Endodermal cell (in vitro differentiated cells): ENCODE measurements around the gene GPSM1. TPM values are rescaled to one million over a fixed set of nuclear protein-coding genes. Genes with fewer than 3 reads are reported as not detected.

ENCODE experiments used
- DNase-seq: peaks from one replicate; pipeline ENCODE4 v3.0.0-alpha.2; 2017
- H3K27ac ChIP-seq: 2 replicates; pipeline ENCODE4 v1.5.1; 2013; ENCODE audit warnings: mild to moderate bottlenecking, low read depth, low read length, moderate library complexity
- H3K27me3 ChIP-seq: 2 replicates; pipeline ENCODE4 v1.6.1; 2013; ENCODE audit warnings: mild to moderate bottlenecking, low read length, moderate library complexity; ENCODE audit not compliant: insufficient read depth, control insufficient read depth, poor library complexity, severe bottlenecking
- H3K36me3 ChIP-seq: 2 replicates; pipeline ENCODE4 v1.7.0; 2013; ENCODE audit warnings: mild to moderate bottlenecking, low read length, moderate library complexity; ENCODE audit not compliant: control insufficient read depth, insufficient read depth
- H3K4me1 ChIP-seq: one replicate; pipeline ENCODE4 v1.7.0; 2013; ENCODE audit warnings: low read length; ENCODE audit not compliant: control insufficient read depth, insufficient read depth
- H3K4me3 ChIP-seq: 2 replicates; pipeline ENCODE4 v1.5.1; 2013; ENCODE audit warnings: mild to moderate bottlenecking, low read length, moderate library complexity
- H3K9ac ChIP-seq: 2 replicates; pipeline ENCODE4 v1.6.1; 2013; ENCODE audit warnings: mild to moderate bottlenecking, low read length, moderate library complexity; ENCODE audit not compliant: poor library complexity, severe bottlenecking; ENCODE audit errors: extremely low read depth
- H3K9me3 ChIP-seq: 2 replicates; pipeline ENCODE4 v1.6.1; 2013; ENCODE audit warnings: mild to moderate bottlenecking, low read length, moderate library complexity; ENCODE audit not compliant: control insufficient read depth
- H3K27ac Mint-ChIP-seq: 2 replicates; pipeline ENCODE4 v1.8.0; 2020; ENCODE audit warnings: mixed read lengths
- H3K27me3 Mint-ChIP-seq: 2 replicates; pipeline ENCODE4 v1.8.0; 2021; ENCODE audit warnings: mild to moderate bottlenecking, mixed read lengths; ENCODE audit not compliant: insufficient read depth
- H3K36me3 Mint-ChIP-seq: 2 replicates; pipeline ENCODE4 v1.8.0; 2020; ENCODE audit warnings: low read depth, mixed read lengths
- H3K4me1 Mint-ChIP-seq: 2 replicates; pipeline ENCODE4 v1.8.0; 2020; ENCODE audit warnings: mixed read lengths
- H3K4me3 Mint-ChIP-seq: 2 replicates; pipeline ENCODE4 v1.8.0; 2020; ENCODE audit warnings: mild to moderate bottlenecking, moderate library complexity, mixed read lengths
- H3K9me3 Mint-ChIP-seq: 2 replicates; pipeline ENCODE4 v1.8.0; 2020; ENCODE audit warnings: mild to moderate bottlenecking, mixed read lengths
- CTCF ChIP-seq: fragments of 200-600 bp; sonication (generic); conservative IDR thresholded peaks from 2 replicates; pipeline ENCODE4 v1.5.0; 2021; ENCODE audit warnings: antibody characterized with exemption, mild to moderate bottlenecking
- WGBS, 2 experiments: methylation state at CpG; one replicate each; pipeline versions ENCODE4 v1.1.5 to v1.1.7; 2013; ENCODE audit warnings: missing lambda C conversion rate in 2 of 2, mixed read lengths in 1 of 2; ENCODE audit not compliant: insufficient coverage in 1 of 2, insufficient read length in 1 of 2; 5-methylcytosine and 5-hydroxymethylcytosine counted together
- total RNA-seq, 2 donors: library from RNA; stranded (reverse); fragmentation: NEBNext Ultra II Directional in 1 of 2; extraction: Animal tissue kit (Norgen Biotek cat#: 25700) in 1 of 2; gene quantifications; 2 replicates in 1 of 2; 3 replicates in 1 of 2; pipeline ENCODE4 v1.2.1, GENCODE V29; 2021

Gene GPSM1
- total RNA-seq, 2 donors from 2014 or later = 37.2 to 38.6 TPM

- TF ChIP-seq CTCF = no peak
- H3K36me3 ChIP-seq = no peaks in the 10 kb centered on the region
- no peaks in the 10 kb centered on the region for H3K36me3 Mint-ChIP-seq
- H3K4me1 ChIP-seq = no peaks in the 10 kb centered on the region
- no peaks in the 10 kb centered on the region for H3K9me3 Mint-ChIP-seq
- no peaks in the 10 kb centered on the region for H3K27me3 Mint-ChIP-seq
- no peaks in the 10 kb centered on the region for H3K4me1 Mint-ChIP-seq
- no peak overlapping the region for H3K4me3 Mint-ChIP-seq
- no peak overlapping the region for H3K27ac Mint-ChIP-seq
- no peak overlapping the region for H3K27ac ChIP-seq
- no peak overlapping the region for H3K9ac ChIP-seq
- 90 to 92% methylated on average over 24 to 39 of the region's 39 CpGs for WGBS, 2 experiments
- no peak overlapping the region for H3K4me3 ChIP-seq
- H3K27me3 ChIP-seq = no peaks in the 10 kb centered on the region
- DNase-seq = no peak
- no peaks in the 10 kb centered on the region for H3K9me3 ChIP-seq
These were observed 45.7 kb upstream of the GPSM1 start for GRCh38 chr9:136281421-136282271.

GRCh38 chr9:136282272-136282861, 45.0 kb upstream of the GPSM1 start:
- Histone ChIP-seq H3K9me3 (no peaks in the 10 kb centered on the region), H3K36me3 (no peaks in the 10 kb centered on the region), H3K4me1 (no peaks in the 10 kb centered on the region), H3K27ac (no peak overlapping the region), H3K27me3 (no peaks in the 10 kb centered on the region), H3K9ac (no peak overlapping the region), H3K4me3 (no peak overlapping the region)
- 92 to 95% methylated on average over 10 to 14 of the region's 14 CpGs for WGBS, 2 experiments
- H3K27ac Mint-ChIP-seq = no peak overlapping the region
- DNase-seq = no peak
- H3K27me3 Mint-ChIP-seq = no peaks in the 10 kb centered on the region
- no peaks in the 10 kb centered on the region for H3K9me3 Mint-ChIP-seq
- no peak for TF ChIP-seq CTCF
- no peak overlapping the region for H3K4me3 Mint-ChIP-seq
- H3K4me1 Mint-ChIP-seq = no peaks in the 10 kb centered on the region
- H3K36me3 Mint-ChIP-seq = no peaks in the 10 kb centered on the region

- no peaks in the 10 kb centered on the region for H3K36me3 ChIP-seq
- H3K9ac ChIP-seq = no peak overlapping the region
These were observed 43.8 kb upstream of the GPSM1 start for GRCh38 chr9:136283291-136284235.

More at GRCh38 chr9:136283291-136284235, 43.8 kb upstream of the GPSM1 start:
- Histone ChIP-seq H3K9me3 (no peaks in the 10 kb centered on the region), H3K27me3 (no peaks in the 10 kb centered on the region), H3K27ac (no peak overlapping the region), H3K4me1 (no peaks in the 10 kb centered on the region), H3K4me3 (no peak overlapping the region)
- 57 to 58% methylated on average over 23 to 32 of the region's 32 CpGs for WGBS, 2 experiments
- H3K9me3 Mint-ChIP-seq = no peaks in the 10 kb centered on the region
- no peaks in the 10 kb centered on the region for H3K36me3 Mint-ChIP-seq
- H3K27me3 Mint-ChIP-seq = no peaks in the 10 kb centered on the region
- peak; percentile 96 for DNase-seq
- no peaks in the 10 kb centered on the region for H3K4me1 Mint-ChIP-seq
- no peak overlapping the region for H3K27ac Mint-ChIP-seq
- peak; percentile 90 for TF ChIP-seq CTCF
- no peak overlapping the region for H3K4me3 Mint-ChIP-seq
